Liver (tissue), 9 donors: ENCODE data around the gene RNASE12. TPM values are rescaled to one million over a fixed set of nuclear protein-coding genes. Genes with fewer than 3 reads are reported as not detected.

Source experiments
- DNase-seq: peaks from one replicate; pipeline ENCODE4 v3.0.0-alpha.2; 2017; ENCODE audit warnings: low spot score
- H3K27ac ChIP-seq, 2 donors: one replicate each; pipeline ENCODE4 v1.7.0; 2013; ENCODE audit warnings: inconsistent platforms in 2 of 2, low read length in 2 of 2, control low read depth in 1 of 2, low read depth in 1 of 2, mild to moderate bottlenecking in 1 of 2
- H3K27me3 ChIP-seq, 4 donors: one replicate each; pipeline versions ENCODE4 v1.6.1 to v1.7.0; 2013; ENCODE audit warnings: low read length in 3 of 4, inconsistent platforms in 1 of 4, mild to moderate bottlenecking in 1 of 4, moderate library complexity in 1 of 4; ENCODE audit not compliant: control insufficient read depth in 4 of 4, insufficient read depth in 4 of 4
- H3K36me3 ChIP-seq, 4 donors: one replicate each; pipeline versions ENCODE4 v1.6.1 to v1.7.0; 2013; ENCODE audit warnings: low read length in 3 of 4, mild to moderate bottlenecking in 3 of 4, low read depth in 1 of 4, moderate library complexity in 1 of 4; ENCODE audit not compliant: control insufficient read depth in 4 of 4, insufficient read depth in 3 of 4
- H3K4me1 ChIP-seq, 4 donors: one replicate each; pipeline versions ENCODE4 v1.6.1 to v1.7.0; 2013; ENCODE audit warnings: low read length in 3 of 4, mild to moderate bottlenecking in 3 of 4, moderate library complexity in 1 of 4; ENCODE audit not compliant: control insufficient read depth in 4 of 4, insufficient read depth in 4 of 4
- H3K4me3 ChIP-seq, 3 donors: one replicate each; pipeline versions ENCODE4 v1.6.1 to v1.7.0; 2013; ENCODE audit warnings: low read length in 3 of 3, control low read depth in 1 of 3, low read depth in 1 of 3, mild to moderate bottlenecking in 1 of 3
- H3K9ac ChIP-seq, 2 donors: one replicate each; pipeline ENCODE4 v1.7.0; 2013; ENCODE audit warnings: low read length in 2 of 2, mild to moderate bottlenecking in 2 of 2, moderate library complexity in 2 of 2, control low read depth in 1 of 2, low read depth in 1 of 2
- H3K9me3 ChIP-seq, 4 donors: one replicate each; pipeline versions ENCODE4 v1.6.1 to v1.7.0; 2013; ENCODE audit warnings: low read length in 3 of 4; ENCODE audit not compliant: control insufficient read depth in 4 of 4
- EGR1 ChIP-seq, 2 donors: IDR thresholded peaks; 2 replicates each; pipeline ENCODE4 v1.6.1; 2016 to 2018; ENCODE audit warnings: antibody characterized with exemption in 2 of 2, low read depth in 2 of 2
- FOXA1 ChIP-seq: IDR thresholded peaks from 2 replicates; pipeline ENCODE4 v1.6.1; 2016; ENCODE audit warnings: antibody characterized with exemption
- FOXA2 ChIP-seq: IDR thresholded peaks from 2 replicates; pipeline ENCODE4 v1.6.1; 2016; ENCODE audit warnings: antibody characterized with exemption
- GABPA ChIP-seq, 2 donors: IDR thresholded peaks in 1 of 2; conservative IDR thresholded peaks in 1 of 2; 2 replicates each; pipeline ENCODE4 v1.6.1; 2016; ENCODE audit warnings: antibody characterized with exemption in 2 of 2, mild to moderate bottlenecking in 1 of 2, moderate library complexity in 1 of 2
- HNF4A ChIP-seq, 2 donors: conservative IDR thresholded peaks; 2 replicates each; pipeline ENCODE4 v1.6.1; 2016; ENCODE audit warnings: antibody characterized with exemption in 2 of 2, mild to moderate bottlenecking in 2 of 2
- HNF4G ChIP-seq: IDR thresholded peaks from 2 replicates; pipeline ENCODE4 v1.6.1; 2016; ENCODE audit warnings: antibody characterized with exemption
- JUND ChIP-seq, 2 donors: IDR thresholded peaks; 2 replicates each; pipeline ENCODE4 v1.6.1; 2016; ENCODE audit warnings: antibody characterized with exemption in 2 of 2
- NR2F2 ChIP-seq: IDR thresholded peaks from 2 replicates; pipeline ENCODE4 v1.6.1; 2016; ENCODE audit warnings: antibody characterized with exemption
- RAD21 ChIP-seq, 2 donors: IDR thresholded peaks; 2 replicates each; pipeline ENCODE4 v1.6.1; 2016; ENCODE audit warnings: antibody characterized with exemption in 2 of 2, mild to moderate bottlenecking in 2 of 2
- RXRA ChIP-seq, 2 donors: IDR thresholded peaks; 2 replicates each; pipeline ENCODE4 v1.6.1; 2017 to 2018; ENCODE audit warnings: antibody characterized with exemption in 2 of 2, mild to moderate bottlenecking in 1 of 2
- SP1 ChIP-seq: IDR thresholded peaks from 2 replicates; pipeline ENCODE4 v1.6.1; 2018; ENCODE audit warnings: antibody characterized with exemption, mild to moderate bottlenecking
- TAF1 ChIP-seq: conservative IDR thresholded peaks from 2 replicates; pipeline ENCODE4 v1.6.1; 2016; ENCODE audit warnings: antibody characterized with exemption, mild to moderate bottlenecking
- YY1 ChIP-seq: IDR thresholded peaks from 2 replicates; pipeline ENCODE4 v1.6.1; 2016; ENCODE audit warnings: antibody characterized with exemption, mild to moderate bottlenecking
- WGBS: extraction: QIAGEN DNeasy Blood & Tissue Kit; methylation state at CpG from one replicate; pipeline ENCODE4 v1.1.7; 2013; 5-methylcytosine and 5-hydroxymethylcytosine counted together
- polyA plus RNA-seq, 2 donors: library from polyadenylated mRNA; stranded (reverse) in 1 of 2; unstranded in 1 of 2; fragments of 200-250 nt in 1 of 2; fragments of >200 nt in 1 of 2; fragmentation: Nextera tagmentation in 1 of 2; extraction: Ambion mirVana in 1 of 2; gene quantifications; one replicate each; pipeline versions ENCODE4 v1.2.1 to v1.2.3, GENCODE V29; 2013 to 2015
- total RNA-seq, 2 donors: library from RNA; depleted of rRNA; stranded (reverse); fragments of >200 nt; gene quantifications; one replicate each; pipeline ENCODE4 v1.2.3, GENCODE V29; 2014
- TF ChIP-seq, protein P1 (sequence below): IDR thresholded peaks from 2 replicates; pipeline ENCODE4 v1.6.1; 2016; ENCODE audit warnings: antibody characterized with exemption
- TF ChIP-seq, protein P2 (sequence below): fragments of 150-350 bp; IDR thresholded peaks from 2 replicates; pipeline ENCODE4 v1.5.1; 2017; ENCODE audit warnings: improper control_type of control experiment, low read depth, low read length; ENCODE audit not compliant: missing input control
- TF ChIP-seq, protein P3 (sequence below): IDR thresholded peaks from 2 replicates; pipeline ENCODE4 v1.6.1; 2016; ENCODE audit warnings: antibody characterized with exemption, mild to moderate bottlenecking
- TF ChIP-seq, protein P4 (sequence below): IDR thresholded peaks from 2 replicates; pipeline ENCODE4 v1.6.1; 2016; ENCODE audit warnings: antibody characterized with exemption
- TF ChIP-seq, protein P5 (sequence below): IDR thresholded peaks from 2 replicates; pipeline ENCODE4 v1.6.1; 2016; ENCODE audit warnings: antibody characterized with exemption
- donor health status: healthy.
- donor health status: healthy.
- donor health status: healthy.
- donor health status: healthy.
- donor health status: healthy.

RNASE12 gene
- total and polyA plus RNA-seq, 4 donors = not detected

DNA sequence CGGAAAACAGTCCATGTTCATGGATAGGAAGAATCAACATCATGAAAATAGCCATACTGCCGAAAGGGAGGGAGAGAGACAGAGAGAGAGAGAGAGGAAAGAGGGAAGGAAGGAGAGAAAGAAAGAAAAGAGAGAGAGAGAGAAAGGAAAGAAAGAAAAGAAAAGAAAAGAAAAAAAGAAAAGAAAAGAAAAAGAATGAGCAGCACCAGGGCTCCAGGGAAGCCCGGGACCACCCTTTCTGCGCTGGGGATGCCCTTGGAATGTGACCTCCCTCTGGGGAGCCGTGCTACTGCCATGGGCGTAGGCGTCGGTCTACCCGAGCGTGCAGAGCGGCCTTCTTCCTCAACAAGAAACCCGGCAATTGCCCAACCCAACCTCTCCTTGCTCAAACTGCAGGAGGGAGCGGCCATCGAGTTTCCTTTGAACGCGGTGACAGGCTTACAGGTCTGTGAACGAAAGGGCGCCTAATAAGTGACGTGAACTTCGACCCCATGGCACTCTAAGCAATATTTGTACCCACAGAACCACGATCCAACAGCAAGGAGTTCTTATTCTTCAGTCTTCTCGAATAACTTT is 33.4 kb upstream of the RNASE12 start (continued):
- TF ChIP-seq TAF1 (no peak), HNF4G (no peak), RAD21 (IDR thresholded peaks at IDR 0.05) (no peak)
- TF ChIP-seq, protein P1, sequence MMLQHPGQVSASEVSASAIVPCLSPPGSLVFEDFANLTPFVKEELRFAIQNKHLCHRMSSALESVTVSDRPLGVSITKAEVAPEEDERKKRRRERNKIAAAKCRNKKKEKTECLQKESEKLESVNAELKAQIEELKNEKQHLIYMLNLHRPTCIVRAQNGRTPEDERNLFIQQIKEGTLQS = no peak

DNA sequence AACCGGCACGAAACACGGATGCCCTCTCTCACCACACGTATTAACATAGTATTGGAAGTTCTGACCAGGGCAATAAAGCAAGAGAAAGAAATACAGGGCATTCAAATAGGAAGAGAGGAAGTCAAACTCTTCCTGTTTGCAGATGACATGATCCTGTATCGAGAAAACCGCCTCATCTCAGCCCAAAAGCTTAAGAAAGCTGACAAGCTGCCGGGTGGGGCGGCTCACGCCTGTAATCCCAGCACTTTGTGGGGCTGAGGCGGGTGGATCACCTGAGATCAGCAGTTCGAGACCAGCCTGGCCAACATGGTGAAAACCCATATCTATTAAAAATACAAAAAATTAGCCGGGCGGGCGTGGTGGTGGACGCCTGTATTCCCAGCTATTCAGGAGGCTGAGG is 32.6 kb upstream of the RNASE12 start:
- Histone ChIP-seq H3K27ac (no peak overlapping the region), H3K4me1 (peaks cover 0 to 10% (median 5%) of the 10 kb centered on the region in 4 donors), H3K27me3 (peaks cover 0 to 17% (median 6%) of the 10 kb centered on the region in 4 donors), H3K9ac (no peak overlapping the region), H3K36me3 (no peaks in the 10 kb centered on the region), H3K4me3 (no peak overlapping the region), H3K9me3 (no peaks in the 10 kb centered on the region)
- DNase-seq = no peak
- no peak for TF ChIP-seq YY1
- no peak for TF ChIP-seq NR2F2
- TF ChIP-seq TAF1 = no peak
- TF ChIP-seq, protein P2, sequence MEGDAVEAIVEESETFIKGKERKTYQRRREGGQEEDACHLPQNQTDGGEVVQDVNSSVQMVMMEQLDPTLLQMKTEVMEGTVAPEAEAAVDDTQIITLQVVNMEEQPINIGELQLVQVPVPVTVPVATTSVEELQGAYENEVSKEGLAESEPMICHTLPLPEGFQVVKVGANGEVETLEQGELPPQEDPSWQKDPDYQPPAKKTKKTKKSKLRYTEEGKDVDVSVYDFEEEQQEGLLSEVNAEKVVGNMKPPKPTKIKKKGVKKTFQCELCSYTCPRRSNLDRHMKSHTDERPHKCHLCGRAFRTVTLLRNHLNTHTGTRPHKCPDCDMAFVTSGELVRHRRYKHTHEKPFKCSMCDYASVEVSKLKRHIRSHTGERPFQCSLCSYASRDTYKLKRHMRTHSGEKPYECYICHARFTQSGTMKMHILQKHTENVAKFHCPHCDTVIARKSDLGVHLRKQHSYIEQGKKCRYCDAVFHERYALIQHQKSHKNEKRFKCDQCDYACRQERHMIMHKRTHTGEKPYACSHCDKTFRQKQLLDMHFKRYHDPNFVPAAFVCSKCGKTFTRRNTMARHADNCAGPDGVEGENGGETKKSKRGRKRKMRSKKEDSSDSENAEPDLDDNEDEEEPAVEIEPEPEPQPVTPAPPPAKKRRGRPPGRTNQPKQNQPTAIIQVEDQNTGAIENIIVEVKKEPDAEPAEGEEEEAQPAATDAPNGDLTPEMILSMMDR = no peak
- no peak for TF ChIP-seq JUND (IDR thresholded peaks at IDR 0.05)
- no peak for TF ChIP-seq SP1
- TF ChIP-seq EGR1 (IDR thresholded peaks at IDR 0.05; ENCODE audit: low read depth in 2 of 2) = no peak
- TF ChIP-seq HNF4A (conservative IDR thresholded peaks at IDR 0.05) = no peak
- TF ChIP-seq FOXA2 = no peak
- TF ChIP-seq GABPA (IDR thresholded peaks at IDR 0.05 in 1 of 2, conservative IDR thresholded peaks at IDR 0.05 in 1 of 2) = no peak
- TF ChIP-seq, protein P3, sequence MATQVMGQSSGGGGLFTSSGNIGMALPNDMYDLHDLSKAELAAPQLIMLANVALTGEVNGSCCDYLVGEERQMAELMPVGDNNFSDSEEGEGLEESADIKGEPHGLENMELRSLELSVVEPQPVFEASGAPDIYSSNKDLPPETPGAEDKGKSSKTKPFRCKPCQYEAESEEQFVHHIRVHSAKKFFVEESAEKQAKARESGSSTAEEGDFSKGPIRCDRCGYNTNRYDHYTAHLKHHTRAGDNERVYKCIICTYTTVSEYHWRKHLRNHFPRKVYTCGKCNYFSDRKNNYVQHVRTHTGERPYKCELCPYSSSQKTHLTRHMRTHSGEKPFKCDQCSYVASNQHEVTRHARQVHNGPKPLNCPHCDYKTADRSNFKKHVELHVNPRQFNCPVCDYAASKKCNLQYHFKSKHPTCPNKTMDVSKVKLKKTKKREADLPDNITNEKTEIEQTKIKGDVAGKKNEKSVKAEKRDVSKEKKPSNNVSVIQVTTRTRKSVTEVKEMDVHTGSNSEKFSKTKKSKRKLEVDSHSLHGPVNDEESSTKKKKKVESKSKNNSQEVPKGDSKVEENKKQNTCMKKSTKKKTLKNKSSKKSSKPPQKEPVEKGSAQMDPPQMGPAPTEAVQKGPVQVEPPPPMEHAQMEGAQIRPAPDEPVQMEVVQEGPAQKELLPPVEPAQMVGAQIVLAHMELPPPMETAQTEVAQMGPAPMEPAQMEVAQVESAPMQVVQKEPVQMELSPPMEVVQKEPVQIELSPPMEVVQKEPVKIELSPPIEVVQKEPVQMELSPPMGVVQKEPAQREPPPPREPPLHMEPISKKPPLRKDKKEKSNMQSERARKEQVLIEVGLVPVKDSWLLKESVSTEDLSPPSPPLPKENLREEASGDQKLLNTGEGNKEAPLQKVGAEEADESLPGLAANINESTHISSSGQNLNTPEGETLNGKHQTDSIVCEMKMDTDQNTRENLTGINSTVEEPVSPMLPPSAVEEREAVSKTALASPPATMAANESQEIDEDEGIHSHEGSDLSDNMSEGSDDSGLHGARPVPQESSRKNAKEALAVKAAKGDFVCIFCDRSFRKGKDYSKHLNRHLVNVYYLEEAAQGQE = no peak
- TF ChIP-seq, protein P4, sequence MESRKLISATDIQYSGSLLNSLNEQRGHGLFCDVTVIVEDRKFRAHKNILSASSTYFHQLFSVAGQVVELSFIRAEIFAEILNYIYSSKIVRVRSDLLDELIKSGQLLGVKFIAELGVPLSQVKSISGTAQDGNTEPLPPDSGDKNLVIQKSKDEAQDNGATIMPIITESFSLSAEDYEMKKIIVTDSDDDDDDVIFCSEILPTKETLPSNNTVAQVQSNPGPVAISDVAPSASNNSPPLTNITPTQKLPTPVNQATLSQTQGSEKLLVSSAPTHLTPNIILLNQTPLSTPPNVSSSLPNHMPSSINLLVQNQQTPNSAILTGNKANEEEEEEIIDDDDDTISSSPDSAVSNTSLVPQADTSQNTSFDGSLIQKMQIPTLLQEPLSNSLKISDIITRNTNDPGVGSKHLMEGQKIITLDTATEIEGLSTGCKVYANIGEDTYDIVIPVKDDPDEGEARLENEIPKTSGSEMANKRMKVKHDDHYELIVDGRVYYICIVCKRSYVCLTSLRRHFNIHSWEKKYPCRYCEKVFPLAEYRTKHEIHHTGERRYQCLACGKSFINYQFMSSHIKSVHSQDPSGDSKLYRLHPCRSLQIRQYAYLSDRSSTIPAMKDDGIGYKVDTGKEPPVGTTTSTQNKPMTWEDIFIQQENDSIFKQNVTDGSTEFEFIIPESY = no peak
- no peak for TF ChIP-seq RAD21 (IDR thresholded peaks at IDR 0.05)
- TF ChIP-seq, protein P5, sequence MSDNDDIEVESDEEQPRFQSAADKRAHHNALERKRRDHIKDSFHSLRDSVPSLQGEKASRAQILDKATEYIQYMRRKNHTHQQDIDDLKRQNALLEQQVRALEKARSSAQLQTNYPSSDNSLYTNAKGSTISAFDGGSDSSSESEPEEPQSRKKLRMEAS = no peak
- no peak for TF ChIP-seq RXRA (IDR thresholded peaks at IDR 0.05)
- no peak for TF ChIP-seq HNF4G
- no peak for TF ChIP-seq FOXA1
- WGBS = 82% methylated on average over 15 of the region's 15 CpGs
